HG03558 (cell line): ENCODE measurements around the gene MSX1.
"Not testable (repeated sequence)": the region's sequence is repeated elsewhere in the genome, so short reads cannot be mapped to it uniquely, and the experiment has no call there.

ENCODE experiments used
- ATAC-seq: cut with Tn5 transposase; IDR thresholded peaks from one replicate; pipeline ENCODE4 v1.9.1; 2021; ENCODE audit warnings: moderate number of reproducible peaks; ENCODE audit not compliant: unreplicated experiment; ENCODE audit errors: extremely low read depth

MSX1 gene

DNA sequence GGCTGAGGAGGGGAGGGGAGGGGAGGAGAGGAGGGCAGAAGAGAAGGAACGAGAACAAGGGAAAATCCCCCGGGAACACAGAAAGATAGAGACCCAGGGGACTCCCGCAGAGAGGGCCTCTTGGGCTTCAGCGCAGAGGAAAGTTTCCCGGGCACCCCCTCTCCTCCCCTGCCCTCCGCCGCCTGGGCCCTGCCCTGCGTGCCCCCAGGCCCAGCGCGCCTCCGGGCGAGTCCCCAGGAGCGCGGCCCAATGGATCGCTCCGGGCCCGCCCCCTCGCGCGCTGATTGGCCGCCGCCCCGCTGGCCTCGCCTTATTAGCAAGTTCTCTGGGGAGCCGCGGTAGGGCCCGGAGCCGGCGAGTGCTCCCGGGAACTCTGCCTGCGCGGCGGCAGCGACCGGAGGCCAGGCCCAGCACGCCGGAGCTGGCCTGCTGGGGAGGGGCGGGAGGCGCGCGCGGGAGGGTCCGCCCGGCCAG lies at the start of gene MSX1:
TSS of gene MSX1 (plus strand) at position 341 of the 474 bp plus-strand sequence. CDS start 235 bp downstream, outside the sequence.
- ATAC-seq = no peak

DNA sequence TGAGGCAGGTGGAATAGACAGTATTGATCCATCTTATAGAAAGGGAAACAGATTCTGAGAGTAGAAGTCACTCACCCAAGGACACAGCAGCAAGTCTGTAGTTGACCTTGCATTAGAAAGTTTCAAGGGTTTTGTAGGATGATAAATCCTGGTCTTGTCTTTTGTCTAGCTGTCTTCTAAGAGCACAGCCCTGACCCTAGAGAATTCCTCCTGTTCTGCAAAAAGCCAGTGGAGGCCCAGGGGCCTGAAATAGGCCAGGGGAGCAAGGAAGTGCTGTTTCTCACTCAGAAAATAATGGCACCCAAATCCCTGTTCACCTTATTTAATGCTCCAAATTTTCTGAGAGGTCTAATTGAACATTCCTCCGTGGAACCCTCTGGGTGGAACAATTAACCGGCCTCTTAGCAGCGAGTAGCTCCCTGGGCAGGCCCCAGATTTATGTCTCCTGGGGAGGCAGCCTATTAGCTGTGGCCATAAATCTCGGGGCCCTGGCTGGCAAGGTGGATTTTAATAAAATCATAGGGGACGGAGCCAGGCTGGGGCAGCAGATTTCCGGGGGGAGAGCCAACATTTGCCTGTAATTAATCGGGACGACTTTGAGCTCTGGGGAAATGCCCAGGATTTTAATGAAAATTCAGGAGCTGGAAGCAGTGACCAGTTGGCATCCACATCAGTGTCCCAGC lies 49.2 kb upstream of the MSX1 start:
- ATAC-seq = no peak

DNA sequence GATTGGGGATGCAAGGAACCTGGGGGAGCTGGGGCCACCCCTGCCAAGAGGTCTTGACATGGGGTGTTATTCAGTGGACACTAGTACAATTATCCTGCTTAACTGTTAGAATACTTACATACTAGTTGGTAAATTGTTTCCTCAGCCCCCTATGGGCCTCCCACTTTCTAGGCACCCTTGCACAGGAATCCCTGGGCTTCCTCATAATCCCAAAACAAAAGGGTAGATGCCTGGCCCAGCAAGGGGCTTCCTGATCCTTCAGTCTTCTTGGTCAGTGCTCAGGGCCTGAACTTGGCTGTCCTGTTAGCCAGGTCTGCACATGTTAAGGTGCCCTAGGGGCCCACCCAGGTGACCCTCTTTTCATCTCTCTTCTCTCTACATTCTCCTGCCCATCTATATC lies 48.7 kb upstream of the MSX1 start:
- no peak for ATAC-seq

DNA sequence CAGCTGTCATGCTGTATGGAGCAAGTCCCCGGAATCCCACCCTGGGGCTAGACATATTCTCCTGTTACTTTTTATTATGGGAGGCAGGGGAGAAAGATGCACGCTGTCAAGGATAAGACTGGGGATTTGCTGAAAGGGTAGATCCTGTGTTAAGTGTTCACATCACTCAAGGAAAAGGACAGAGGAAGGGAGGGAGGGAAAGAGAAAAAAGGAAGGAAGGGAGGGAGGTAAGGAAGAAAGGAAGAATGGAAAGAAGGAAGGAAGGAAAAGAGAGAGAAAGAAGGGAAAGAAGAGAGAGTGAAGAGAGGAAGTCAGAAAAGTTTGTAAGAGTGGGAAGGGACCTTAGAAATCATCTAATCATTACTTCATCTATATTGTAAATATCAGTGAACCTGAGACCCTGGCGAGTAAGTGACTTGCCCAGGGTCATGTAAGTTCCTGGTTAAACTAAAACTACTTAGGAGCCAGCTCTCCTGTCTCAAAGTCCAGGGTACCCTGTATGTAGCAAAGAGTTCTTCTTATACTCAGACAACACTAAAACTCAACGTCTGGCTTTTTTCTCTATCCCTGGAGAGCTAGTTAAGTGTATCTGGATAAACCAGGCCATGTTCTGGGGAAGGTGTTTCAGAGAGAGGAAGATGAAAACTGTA lies 47.2 kb upstream of the MSX1 start:
- no peak for ATAC-seq

- no peak for ATAC-seq
These were observed 40.9 kb upstream of the MSX1 start for GRCh38 chr4:4818415-4819212.

- no peak for ATAC-seq
These were observed 40.3 kb upstream of the MSX1 start for GRCh38 chr4:4819213-4819606.

GRCh38 chr4:4820261-4820660 lies 39.2 kb upstream of the MSX1 start:
- ATAC-seq = no peak

DNA sequence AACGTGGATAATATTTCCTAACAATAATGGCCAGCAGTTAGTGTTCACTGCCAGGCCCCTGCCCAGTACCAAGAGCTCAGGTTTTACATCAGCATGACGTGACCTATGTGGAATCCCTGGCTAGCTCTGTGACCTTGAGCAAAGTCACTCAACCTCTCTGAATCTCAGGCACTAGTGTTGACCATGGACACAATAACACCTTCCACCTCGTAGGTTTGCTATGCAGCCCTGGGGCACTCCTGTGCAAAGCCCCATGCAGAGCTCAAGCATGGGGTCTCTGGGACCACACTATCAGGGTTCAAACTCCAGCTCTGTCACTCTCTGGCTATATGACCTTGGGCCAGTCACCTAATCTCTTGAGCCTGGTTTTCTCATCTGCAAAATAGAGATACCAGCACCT lies 38.7 kb upstream of the MSX1 start:
- no peak for ATAC-seq

- no peak for ATAC-seq
These were observed 37.9 kb upstream of the MSX1 start for GRCh38 chr4:4821577-4821976.

DNA sequence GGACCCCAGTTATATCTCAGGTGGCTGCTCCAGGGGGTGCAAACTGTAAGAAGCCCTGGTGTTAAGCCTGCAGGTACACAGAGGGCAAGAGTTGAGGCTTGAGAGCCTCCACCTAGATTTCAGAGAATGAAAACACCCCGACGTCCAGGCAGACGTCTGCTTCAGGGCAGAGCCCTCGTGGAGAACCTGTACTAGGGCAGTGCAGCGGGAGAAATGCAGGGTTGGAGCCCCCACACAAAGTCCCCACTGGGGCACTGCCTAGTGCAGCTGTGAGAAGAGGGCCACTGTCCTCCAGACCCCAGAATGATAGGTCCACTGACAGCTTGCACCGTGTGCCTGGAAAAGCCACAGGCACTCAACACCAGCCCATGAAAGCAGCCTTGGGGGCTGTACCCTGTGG lies 37.2 kb upstream of the MSX1 start:
- not testable (repeated sequence) for ATAC-seq

DNA sequence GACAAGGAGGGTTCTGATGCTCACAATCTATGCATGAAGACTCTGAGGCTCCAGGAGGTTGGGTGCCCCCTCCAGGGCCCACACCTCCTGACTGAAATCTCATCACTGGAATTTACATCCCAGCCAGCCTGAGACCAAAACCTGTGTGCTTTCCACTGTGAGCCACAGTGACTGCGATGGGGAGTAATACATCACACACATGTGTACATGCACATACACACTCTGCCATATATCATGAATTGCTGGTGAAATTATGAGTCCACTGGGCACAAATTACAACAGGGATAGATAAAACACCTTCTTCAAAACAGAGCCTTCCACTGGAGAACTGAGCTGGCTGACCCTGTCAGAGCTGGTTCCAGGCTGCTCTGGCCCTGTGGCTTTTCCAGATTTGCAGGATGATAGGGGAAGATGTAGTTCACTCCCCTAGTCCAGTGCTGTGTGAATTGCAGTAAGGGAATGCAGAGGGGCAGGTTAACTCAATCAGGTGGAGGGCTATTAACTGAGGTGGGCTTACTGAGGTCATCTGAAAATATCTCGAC lies 35.8 kb upstream of the MSX1 start:
- ATAC-seq = no peak

DNA sequence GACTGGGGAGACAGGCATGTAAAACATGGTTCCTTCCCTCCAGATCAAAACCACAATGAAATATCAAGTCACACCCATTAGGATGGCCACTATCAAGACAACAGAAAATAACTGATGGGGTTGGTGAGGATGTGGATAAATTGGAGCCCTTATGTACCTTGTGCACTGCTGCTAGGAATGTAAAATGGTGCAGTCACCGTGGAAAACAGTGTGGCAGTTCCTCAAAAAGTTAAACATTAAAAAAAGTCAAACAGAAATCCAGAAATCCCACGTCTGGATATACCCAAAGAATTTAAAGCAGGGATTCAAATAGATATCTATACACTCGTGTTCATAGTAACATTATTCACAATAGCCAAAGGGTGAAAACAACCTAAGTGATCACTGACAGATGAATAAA lies 35.2 kb upstream of the MSX1 start:
- no peak for ATAC-seq

DNA sequence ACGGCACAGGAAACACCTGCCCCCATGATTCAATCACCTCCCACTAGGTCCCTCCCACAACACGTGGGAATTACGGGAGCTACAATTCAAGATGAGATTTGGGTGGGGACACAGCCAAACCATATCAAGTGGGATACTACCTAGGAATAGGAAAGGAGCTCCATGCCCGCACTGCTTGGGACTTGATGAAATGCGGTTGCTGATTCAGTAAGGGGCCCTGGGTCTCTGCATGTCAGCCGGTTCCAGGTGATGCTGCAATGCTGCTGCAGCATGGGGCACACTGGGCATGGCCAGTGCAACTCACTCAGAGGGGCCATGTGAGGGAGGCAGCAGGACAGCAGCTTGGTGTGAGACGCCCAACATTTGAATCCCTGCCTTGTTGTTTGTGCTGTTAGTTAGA lies 34.0 kb upstream of the MSX1 start:
- ATAC-seq = no peak

DNA sequence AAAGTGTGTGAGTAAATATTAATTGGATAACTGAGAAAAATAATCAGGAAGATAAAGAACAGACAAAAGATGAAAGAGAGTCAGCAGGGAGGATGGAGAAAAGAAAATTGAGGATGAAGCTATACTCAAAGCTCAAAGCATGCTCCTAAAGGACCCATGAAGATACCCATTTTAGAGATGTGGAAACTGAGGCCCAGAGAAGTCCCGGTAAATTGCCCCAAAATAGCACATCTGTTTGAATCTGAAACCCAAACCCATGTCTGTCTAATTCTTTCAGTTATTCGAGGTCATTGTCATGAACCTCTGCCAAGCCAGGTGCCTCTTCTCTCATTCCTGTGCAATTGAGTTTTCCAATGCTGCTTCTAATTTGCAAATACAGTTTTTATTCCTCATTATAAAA lies 29.6 kb upstream of the MSX1 start:
- ATAC-seq = no peak

DNA sequence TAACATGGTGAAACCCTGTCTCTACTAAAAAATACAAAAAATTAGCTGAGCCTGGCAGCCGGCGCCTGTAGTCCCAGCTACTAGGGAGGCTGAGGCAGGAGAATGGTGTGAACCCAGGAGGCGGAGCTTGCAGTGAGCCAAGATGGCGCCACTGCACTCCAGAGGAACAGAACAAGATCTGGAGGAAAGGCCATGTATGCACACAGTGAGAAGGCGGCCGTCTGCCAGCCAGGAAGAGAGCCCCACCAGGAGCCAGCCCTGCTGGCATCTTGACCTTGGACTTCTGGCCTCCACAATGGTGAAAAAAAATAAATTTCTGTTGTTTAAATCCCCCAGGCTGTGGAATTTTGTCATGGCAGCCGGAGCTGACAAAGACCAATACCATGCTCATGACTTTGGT lies 28.2 kb upstream of the MSX1 start:
- no peak for ATAC-seq

GRCh38 chr4:4831825-4832224 lies 27.6 kb upstream of the MSX1 start:
- no peak for ATAC-seq

GRCh38 chr4:4836044-4836443 lies 23.4 kb upstream of the MSX1 start:
- no peak for ATAC-seq

- no peak for ATAC-seq
These were observed 22.1 kb upstream of the MSX1 start for GRCh38 chr4:4837316-4837715.

- ATAC-seq = no peak
These were observed 21.2 kb upstream of the MSX1 start for GRCh38 chr4:4838051-4838935.
